Stimulated activated CD4-positive, alpha-beta T cell treated with anti-CD3 and anti-CD28 coated beads, TNF-alpha, amount 100 ng/mL, for 48 hours (primary cell): Measurements from ENCODE around the gene XPO6.

Experiments
- DNase-seq, 3 donors: peaks; one replicate each; pipeline ENCODE4 v3.0.0-alpha.2; 2020; ENCODE audit warnings: low read depth in 3 of 3

Gene XPO6

DNA sequence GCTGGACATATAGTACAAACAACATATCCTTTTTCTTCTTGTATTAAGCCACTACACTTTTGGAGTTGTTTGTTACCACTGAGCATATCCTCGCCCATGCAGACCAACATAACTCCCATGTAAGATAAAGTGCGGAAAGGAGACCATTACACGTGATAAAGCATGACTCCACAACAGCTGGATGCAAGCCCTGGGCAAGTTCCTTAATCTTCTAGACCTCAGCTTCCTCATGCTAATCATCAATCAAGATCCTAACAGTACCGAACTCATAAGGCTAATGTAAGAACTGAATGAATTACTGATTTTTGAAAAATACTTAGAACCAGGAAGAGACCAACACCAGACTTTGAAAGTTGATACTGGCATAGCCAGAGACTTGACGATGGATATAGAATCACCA lies 101.3 kb downstream of the XPO6 start:
- no peak for DNase-seq

DNA sequence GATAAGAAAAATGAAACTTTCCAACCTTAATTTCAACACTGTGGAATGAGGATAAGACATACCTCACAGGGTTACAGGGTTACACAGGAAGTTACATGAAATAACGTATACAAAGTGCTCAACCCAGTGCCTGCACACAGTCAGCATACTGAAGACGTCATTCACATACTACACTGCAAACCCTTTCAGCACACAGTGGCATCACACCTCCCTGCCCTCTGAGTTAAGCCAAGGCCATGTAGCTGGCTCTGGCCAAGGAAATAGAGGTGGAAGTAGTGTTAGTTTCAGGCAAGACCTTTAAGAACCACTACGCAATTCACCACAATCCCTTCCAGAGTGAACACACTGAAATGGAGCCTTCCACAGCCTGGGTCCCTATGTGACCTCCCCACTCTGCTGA lies 101.7 kb downstream of the XPO6 start:
- DNase-seq = no peak

DNA sequence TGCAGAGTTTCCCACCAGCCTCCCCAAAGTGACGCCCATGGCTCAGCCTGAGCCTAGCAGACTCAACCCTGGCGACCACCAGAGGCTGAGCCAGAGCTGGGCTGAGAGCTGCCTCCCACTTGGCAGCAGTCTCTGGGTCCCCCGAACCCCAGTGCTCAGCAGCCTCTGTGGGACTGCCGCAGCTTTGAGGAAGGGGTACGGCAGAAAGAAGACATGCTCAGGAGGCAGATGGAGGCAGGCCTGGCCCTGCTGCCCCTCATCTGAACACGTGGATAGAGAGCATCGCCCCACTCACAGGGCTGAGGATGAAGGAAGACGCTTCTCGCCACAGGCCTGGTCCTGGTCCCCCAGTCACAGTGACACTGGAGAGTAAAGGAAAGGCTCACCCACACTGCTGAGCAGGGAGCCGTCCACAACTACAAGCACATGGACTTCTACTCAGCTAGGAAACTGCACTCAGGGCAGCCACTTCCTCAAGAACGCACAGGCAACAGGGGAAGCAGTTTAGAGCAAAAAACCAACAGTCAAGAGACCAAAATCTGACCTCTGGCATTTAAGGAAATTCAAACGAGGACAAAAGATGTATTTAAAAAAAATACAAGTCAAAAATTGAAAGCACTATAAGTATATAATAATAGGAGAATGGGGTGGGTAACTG lies 103.0 kb downstream of the XPO6 start:
- no peak for DNase-seq

GRCh38 chr16:28107232-28107631 lies 104.5 kb downstream of the XPO6 start:
- DNase-seq = no peak

DNA sequence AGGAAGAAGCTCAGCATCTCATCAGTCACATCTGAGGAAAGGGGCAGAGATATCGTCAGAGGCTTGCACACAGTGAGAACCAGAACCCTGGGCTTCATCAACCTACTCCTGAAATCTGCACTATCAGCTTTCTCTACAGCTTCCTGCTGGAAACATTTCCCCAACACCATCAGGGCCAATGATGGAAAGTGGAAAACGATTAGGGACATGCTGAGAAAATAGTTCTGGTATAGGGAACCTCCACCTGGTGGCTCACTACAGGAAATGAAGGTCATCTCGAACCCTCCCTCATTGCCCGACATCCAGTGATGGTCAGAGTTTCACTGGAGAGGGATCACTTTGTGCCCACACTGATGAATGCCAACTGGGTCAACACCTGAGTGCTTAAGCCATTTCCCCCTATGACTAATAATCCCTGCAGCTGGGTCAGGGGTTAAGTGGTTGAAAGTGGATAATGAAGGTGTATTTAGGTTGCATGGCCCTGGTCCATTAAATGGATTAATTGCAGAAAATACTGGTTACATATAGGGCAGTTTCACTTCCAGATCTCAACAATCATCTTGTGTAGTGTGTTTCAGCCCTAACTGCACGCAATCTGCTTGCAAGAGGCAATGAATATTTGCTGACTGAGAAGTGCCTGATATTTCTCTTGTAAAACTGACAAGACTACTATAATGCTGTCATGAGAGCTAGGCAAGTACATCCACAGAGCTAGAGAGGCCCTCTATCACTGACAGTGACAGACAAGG lies 105.1 kb downstream of the XPO6 start:
- no peak for DNase-seq

DNA sequence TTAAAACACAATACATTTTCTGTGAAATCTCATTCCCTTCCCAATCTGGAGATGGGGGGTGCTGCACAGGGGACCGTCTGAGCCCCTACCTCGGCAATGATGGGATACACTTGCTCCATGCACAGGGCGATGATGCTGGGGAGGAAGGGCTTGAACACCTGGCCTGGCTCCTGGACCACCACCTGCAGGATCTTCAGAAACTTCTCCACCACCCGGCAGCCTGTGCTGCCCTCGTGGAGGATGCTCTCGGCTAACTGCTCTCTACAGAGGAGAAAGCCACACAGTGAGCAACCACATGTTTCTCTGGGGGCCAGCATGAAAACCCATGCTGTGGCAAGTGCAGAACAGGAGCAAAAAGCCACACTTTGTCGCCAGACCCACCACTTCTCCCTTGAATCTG lies 105.8 kb downstream of the XPO6 start:
- DNase-seq = no peak

DNA sequence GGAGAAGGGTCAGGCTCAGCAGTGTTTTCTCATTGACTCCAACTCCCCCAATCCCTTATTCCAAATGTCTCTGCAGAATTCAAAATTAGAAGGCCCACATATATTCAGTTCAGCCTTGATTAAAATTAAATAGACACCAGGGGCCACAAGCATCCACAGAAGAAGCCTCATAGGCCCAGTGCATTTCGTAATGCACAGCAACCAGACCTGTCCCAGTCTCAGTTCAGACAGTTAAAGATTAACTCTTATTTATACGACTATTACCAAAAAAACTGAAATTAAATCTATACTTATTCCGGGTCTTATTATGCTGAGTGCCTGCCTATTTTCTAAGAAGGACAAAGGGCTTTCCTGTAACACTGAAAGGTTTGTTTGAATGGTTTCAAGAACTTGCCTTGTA lies 106.5 kb downstream of the XPO6 start:
- no peak for DNase-seq

DNA sequence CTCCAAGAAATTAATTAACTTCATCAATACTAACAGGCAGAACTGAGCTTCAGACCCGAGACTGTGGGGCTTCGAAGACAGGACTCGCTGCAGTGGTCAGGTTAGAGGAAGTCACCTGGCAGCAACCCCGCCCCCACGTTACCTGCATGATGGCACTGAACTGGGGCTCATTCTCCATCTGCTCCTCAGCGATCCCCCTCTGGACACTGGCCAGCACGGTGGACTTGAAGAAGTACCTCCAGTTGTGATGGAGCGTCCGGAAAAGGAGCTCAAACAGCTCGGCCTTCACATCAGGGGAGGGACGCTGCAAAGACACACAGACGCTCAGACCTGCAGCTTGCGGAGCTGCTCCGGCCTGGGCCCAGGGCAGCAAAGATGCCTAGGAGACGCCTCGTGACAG lies 107.4 kb downstream of the XPO6 start:
- DNase-seq = no peak

DNA sequence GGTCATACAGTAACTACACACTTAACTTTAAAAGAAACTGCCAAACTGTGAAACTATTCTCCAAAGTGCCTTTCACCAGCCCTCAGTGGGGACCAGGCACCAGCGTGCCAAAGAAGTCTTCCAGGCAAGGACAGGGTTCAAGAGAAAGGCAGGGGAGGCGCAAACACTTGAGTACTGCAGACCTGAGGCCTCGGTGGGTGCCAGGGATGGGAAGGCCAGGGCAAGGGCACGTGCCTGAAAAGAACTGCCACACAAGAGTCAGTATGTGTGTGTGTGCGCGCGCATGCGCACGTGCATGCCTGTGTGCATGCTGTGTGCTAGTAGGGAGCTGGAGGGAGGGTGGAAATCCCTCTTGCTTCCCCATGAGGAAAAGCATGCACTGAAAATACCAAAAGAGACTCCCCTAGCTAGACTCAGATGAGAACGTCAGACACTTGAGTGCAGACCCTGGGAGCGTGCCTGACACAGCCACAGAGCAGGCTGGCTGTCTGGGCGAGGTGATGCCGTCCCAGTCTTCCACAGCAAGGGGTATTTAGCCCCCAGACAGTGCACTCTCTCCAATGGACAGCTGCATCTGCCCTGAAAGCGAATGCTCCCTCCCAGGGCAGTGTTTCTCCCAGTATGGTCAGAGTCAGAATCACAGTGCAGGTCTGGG lies 108.1 kb downstream of the XPO6 start:
- DNase-seq = no peak

DNA sequence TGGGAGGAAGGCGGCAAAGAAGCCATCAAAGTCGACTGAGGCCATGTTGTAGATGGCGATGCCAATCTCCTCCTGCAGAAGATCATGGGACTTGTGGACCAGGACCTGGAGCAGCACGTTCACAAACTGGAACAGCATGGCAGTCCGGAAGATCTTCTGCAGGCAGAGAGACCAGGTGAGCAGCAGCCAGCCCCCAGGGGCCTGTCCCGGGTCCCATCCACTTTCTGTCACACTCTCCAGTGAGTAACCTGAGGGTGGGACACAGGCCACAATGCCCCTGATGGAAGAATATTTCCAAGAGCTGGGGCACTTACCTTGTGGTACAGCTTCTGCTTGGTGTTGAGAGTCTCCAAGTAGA lies 110.3 kb downstream of the XPO6 start:
- DNase-seq = no peak

DNA sequence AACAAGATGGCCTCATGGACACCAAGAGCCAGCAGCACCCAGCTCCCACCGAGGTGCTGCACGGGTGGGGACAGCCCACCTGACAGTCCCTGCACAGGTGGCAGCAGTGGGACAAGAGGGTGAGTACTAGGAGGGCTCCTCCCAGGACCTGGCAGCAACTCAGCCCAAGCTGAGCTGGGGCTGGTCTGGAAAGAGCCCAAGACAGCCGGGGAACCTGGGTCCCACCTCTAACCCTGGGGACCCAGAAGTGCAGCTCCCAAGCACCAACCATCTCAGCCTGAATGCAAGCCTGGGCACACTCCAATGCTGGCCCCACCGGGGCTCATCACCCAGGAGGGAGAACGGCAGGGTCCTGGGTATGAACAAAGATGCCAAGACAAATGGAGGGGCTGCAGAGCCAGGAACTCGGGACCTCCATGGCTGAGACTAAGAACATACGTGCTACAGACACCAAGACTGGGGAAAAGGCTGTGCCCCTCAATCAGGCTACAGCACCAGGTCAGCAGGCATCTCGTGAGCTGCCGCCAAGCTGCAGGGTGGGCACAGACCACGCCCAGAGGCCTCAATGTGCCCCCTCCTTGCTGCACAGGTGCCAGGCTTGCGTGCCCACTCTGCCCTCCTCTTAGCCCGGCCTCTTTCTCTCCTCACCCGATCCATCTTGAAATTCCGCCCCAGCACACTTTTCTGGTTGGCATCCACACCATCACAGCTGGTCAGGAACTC lies 110.8 kb downstream of the XPO6 start:
- DNase-seq = no peak

- DNase-seq = no peak
Observed at GRCh38 chr16:28098959-28099945, 112.5 kb downstream of the XPO6 start.

GRCh38 chr16:28098171-28098958 lies 113.4 kb downstream of the XPO6 start:
- no peak for DNase-seq

GRCh38 chr16:28096983-28097899 lies 114.5 kb downstream of the XPO6 start:
- DNase-seq = no peak

- no peak for DNase-seq
Observed at GRCh38 chr16:28093385-28093725, 118.4 kb downstream of the XPO6 start.

GRCh38 chr16:28092721-28093384 lies 118.9 kb downstream of the XPO6 start:
- DNase-seq = no peak

GRCh38 chr16:28091656-28092055 lies 120.1 kb downstream of the XPO6 start:
- DNase-seq = no peak

- DNase-seq = no peak
Observed at GRCh38 chr16:28090646-28091377, 121.0 kb downstream of the XPO6 start.
